Endothelial cell of umbilical vein (primary cell): Measurements from ENCODE around the gene PPP1R16B. TPM values are rescaled to one million over a fixed set of nuclear protein-coding genes. Genes with fewer than 3 reads are reported as not detected.

Experiments
- BruUV-seq: library from RNA; stranded (reverse); fragments of 400-500 nt; replicated peaks from 2 replicates; lab custom pipeline; 2021; lab: Mats Ljungman, UMichigan
- CTCF ChIA-PET: fragments of 300-600, 350-600 bp; sonication (Branson Sonifier 250); formaldehyde crosslinking; loops from one replicate; lab custom pipeline; 2021; ENCODE audit warnings: antibody characterized with exemption, inconsistent platforms; lab: Charles Lee
- POLR2A ChIA-PET: fragments of 300-600, 350-600 bp; sonication (Branson Sonifier 250); formaldehyde crosslinking; loops from one replicate; lab custom pipeline; 2021; ENCODE audit warnings: antibody characterized with exemption, inconsistent platforms; lab: Charles Lee
- DNase-seq: peaks from one replicate; pipeline ENCODE4 v3.0.0-alpha.2; 2011; ENCODE audit warnings: low read depth, low spot score
- FAIRE-seq: peaks from 2 replicates; lab custom pipeline; 2011; peaks lifted over from hg19 to GRCh38; lab: Jason Lieb, UNC
- H2AFZ ChIP-seq: 2 replicates; pipeline ENCODE4 v1.6.0; 2012; ENCODE audit warnings: low read depth, low read length, control low read depth, inconsistent platforms
- H3K27ac ChIP-seq: 2 replicates; pipeline ENCODE4 v1.5.1; 2011; ENCODE audit warnings: low read depth, mild to moderate bottlenecking, control low read depth, low read length, moderate library complexity; ENCODE audit not compliant: insufficient read depth
- H3K27me3 ChIP-seq, 2 experiments: 2 replicates each; pipeline versions ENCODE4 v1.6.0 to v1.6.1; 2011; ENCODE audit warnings: low read length in 2 of 2, mixed read lengths in 1 of 2; ENCODE audit not compliant: control insufficient read depth in 2 of 2, insufficient read depth in 2 of 2
- H3K36me3 ChIP-seq, 2 experiments: 2 replicates in 1 of 2; 3 replicates in 1 of 2; pipeline ENCODE4 v1.5.1; 2011; ENCODE audit warnings: low read length in 2 of 2, mild to moderate bottlenecking in 1 of 2, moderate library complexity in 1 of 2; ENCODE audit not compliant: control insufficient read depth in 2 of 2, insufficient read depth in 2 of 2; ENCODE audit errors: extremely low read depth in 1 of 2
- H3K4me1 ChIP-seq: 3 replicates; pipeline ENCODE4 v1.5.1; 2011; ENCODE audit warnings: mild to moderate bottlenecking, low read length; ENCODE audit not compliant: control insufficient read depth, insufficient read depth; ENCODE audit errors: extremely low read depth
- H3K4me2 ChIP-seq: 2 replicates; pipeline ENCODE4 v1.6.1; 2011; ENCODE audit warnings: low read length, control low read depth, mixed read lengths; ENCODE audit not compliant: insufficient read depth
- H3K4me3 ChIP-seq, 3 experiments: fragments of 200-600 bp in 1 of 3; sonication (generic), shearing (Covaris generic) in 1 of 3; replicated peaks in 1 of 3; 2 replicates each; pipeline ENCODE4 v1.5.1; 2011 to 2016; ENCODE audit warnings: control low read depth in 3 of 3, low read length in 3 of 3, mild to moderate bottlenecking in 2 of 3, inconsistent platforms in 1 of 3, low read depth in 1 of 3, moderate library complexity in 1 of 3; ENCODE audit not compliant: insufficient read depth in 1 of 3
- H3K79me2 ChIP-seq: 2 replicates; pipeline ENCODE4 v1.6.0; 2012; ENCODE audit warnings: low read length, inconsistent platforms; ENCODE audit not compliant: control insufficient read depth, insufficient read depth
- H3K9ac ChIP-seq: replicated peaks from 2 replicates; pipeline ENCODE3; 2011; ENCODE audit warnings: low read length, control low read depth; ENCODE audit not compliant: insufficient read depth; ENCODE audit errors: extremely low read depth
- H3K9me1 ChIP-seq: replicated peaks from 3 replicates; pipeline ENCODE4 v1.6.0; 2011; ENCODE audit warnings: mild to moderate bottlenecking, low read length; ENCODE audit not compliant: control insufficient read depth, insufficient read depth; ENCODE audit errors: extremely low read depth
- H3K9me3 ChIP-seq: replicated peaks from 2 replicates; pipeline ENCODE4 v1.5.1; 2012; ENCODE audit warnings: low read length, inconsistent platforms; ENCODE audit not compliant: control insufficient read depth, insufficient read depth
- H4K20me1 ChIP-seq: replicated peaks from 2 replicates; pipeline ENCODE3; 2011; ENCODE audit warnings: mild to moderate bottlenecking, low read length; ENCODE audit not compliant: control insufficient read depth, insufficient read depth; ENCODE audit errors: extremely low read depth
- CTCF ChIP-seq, 2 donors: IDR thresholded peaks; 1 replicate in 1 of 2; 2 replicates in 1 of 2; pipeline ENCODE4 v1.5.1; 2011; ENCODE audit warnings: low read length in 2 of 2, mild to moderate bottlenecking in 2 of 2, moderate library complexity in 2 of 2, control low read depth in 1 of 2, inconsistent platforms in 1 of 2, low read depth in 1 of 2; ENCODE audit not compliant: insufficient read depth in 1 of 2; ENCODE audit errors: extremely low read depth in 1 of 2
- EZH2 ChIP-seq: IDR thresholded peaks from 2 replicates; pipeline ENCODE4 v1.6.1; 2012; ENCODE audit warnings: borderline replicate concordance, low read depth, mild to moderate bottlenecking, moderate library complexity, low read length, inconsistent platforms; ENCODE audit not compliant: severe bottlenecking
- FOS ChIP-seq: IDR thresholded peaks from 2 replicates; pipeline ENCODE4 v1.6.1; 2011; ENCODE audit warnings: mild to moderate bottlenecking, low read length, moderate library complexity, borderline replicate concordance; ENCODE audit not compliant: insufficient read depth
- GATA2 ChIP-seq: IDR thresholded peaks from 2 replicates; pipeline ENCODE4 v1.7.0; 2011; ENCODE audit warnings: low read depth, mild to moderate bottlenecking, moderate library complexity, mixed read lengths, low read length; ENCODE audit not compliant: insufficient read length, insufficient read depth
- JUN ChIP-seq: IDR thresholded peaks from 2 replicates; pipeline ENCODE4 v1.6.1; 2011; ENCODE audit warnings: borderline replicate concordance, low read depth; ENCODE audit not compliant: insufficient read length, insufficient read depth
- MYC ChIP-seq: IDR thresholded peaks from one replicate; pipeline ENCODE4 v1.6.1; 2011; ENCODE audit warnings: mild to moderate bottlenecking, low read depth, low read length
- POLR2A ChIP-seq: IDR thresholded peaks from 2 replicates; pipeline ENCODE4 v1.6.1; 2012; ENCODE audit warnings: low read depth, mild to moderate bottlenecking, control low read depth, low read length
- POLR2AphosphoS5 ChIP-seq: IDR thresholded peaks from 2 replicates; pipeline ENCODE4 v1.6.1; 2012; ENCODE audit warnings: low read depth, mild to moderate bottlenecking, control low read depth, low read length, moderate library complexity; ENCODE audit not compliant: insufficient read depth
- dilution Hi-C: fragments of 300-500 bp; cut with MboI; formaldehyde crosslinking; loops from one replicate; pipeline ENCODE4 v1.15.0; 2019; ENCODE audit warnings: low sequenced_read_pairs; ENCODE audit not compliant: extremely low pct_ligation_motif_present
- intact Hi-C: fragments of 100-400 bp; cut with micrococcal nuclease; formaldehyde crosslinking; loops from one replicate; pipeline ENCODE4 v1.10.0; 2022
- polyA plus RNA-seq, 4 experiments: library from polyadenylated mRNA; depleted of rRNA in 3 of 4; stranded (reverse) in 3 of 4; unstranded in 1 of 4; fragments of >200 nt; gene quantifications; 2 replicates each; pipeline versions ENCODE4 v1.2.1 to v1.2.3, GENCODE V29; 2011 to 2012; ENCODE audit warnings: missing spikeins in 1 of 4
- total RNA-seq: library from RNA; stranded (reverse); gene quantifications from 2 replicates; pipeline ENCODE4 v1.2.3, GENCODE V29; 2021
- TF ChIP-seq, protein P1 (sequence below): IDR thresholded peaks from 2 replicates; pipeline ENCODE4 v1.6.1; 2011; ENCODE audit not compliant: insufficient read depth, insufficient read length

Gene PPP1R16B
- total and polyA plus RNA-seq, 2 donors (not counting 3 experiments of a cell fraction or from before 2014, with no cell fraction given) = 34.7 to 68.1 TPM

DNA sequence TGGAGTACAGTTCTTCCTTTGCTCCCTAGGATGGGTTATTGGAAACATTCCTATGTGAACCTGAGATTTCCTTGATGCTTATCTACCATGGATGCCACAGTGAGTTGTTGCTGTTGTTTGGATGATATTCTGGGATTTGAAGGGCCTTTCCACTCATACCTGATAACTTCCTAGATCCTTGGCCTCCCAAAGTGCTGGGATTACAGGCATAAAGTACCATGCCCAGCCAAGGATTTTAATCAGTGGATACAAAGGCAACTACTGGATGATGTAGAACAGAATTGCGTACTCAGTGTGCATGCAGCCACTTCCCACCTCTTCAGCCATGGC, 20.0 kb downstream of the PPP1R16B start:
- TF ChIP-seq EZH2 (no peak), JUN (no peak), GATA2 (no peak), POLR2AphosphoS5 (no peak), FOS (no peak), POLR2A (no peak), CTCF (IDR thresholded peaks at IDR 0.05; ENCODE audit: extremely low read depth in 1 of 2, insufficient read depth in 1 of 2, low read depth in 1 of 2, low read length in 2 of 2) (no peak), MYC (no peak)
- TF ChIP-seq, protein P1, sequence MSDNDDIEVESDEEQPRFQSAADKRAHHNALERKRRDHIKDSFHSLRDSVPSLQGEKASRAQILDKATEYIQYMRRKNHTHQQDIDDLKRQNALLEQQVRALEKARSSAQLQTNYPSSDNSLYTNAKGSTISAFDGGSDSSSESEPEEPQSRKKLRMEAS = no peak
- Histone ChIP-seq H3K79me2 (no peaks in the 10 kb centered on the region), H3K27me3 (no peaks in the 10 kb centered on the region), H2AFZ (no peak overlapping the region), H4K20me1 (no peaks in the 10 kb centered on the region), H3K27ac (peak overlapping the region; percentile 99), H3K9me1 (no peaks in the 10 kb centered on the region), H3K4me3 (no peak overlapping the region), H3K4me1 (peaks cover 56% of the 10 kb centered on the region), H3K9me3 (no peaks in the 10 kb centered on the region), H3K4me2 (no peak overlapping the region), H3K36me3 (peaks cover 0 to 3% of the 10 kb centered on the region in 2 experiments), H3K9ac (no peak overlapping the region)
- intact Hi-C loops (no loop called here), dilution Hi-C loops (no loop called here)
- BruUV-seq = TSS peak; percentile 42
- CTCF ChIA-PET = interaction anchor here (0.7 to 3.3 kb wide), 5 partner anchors 13 to 49 kb away, joined by 3 to 16 read pairs (median 11); partner anchors contain the start of gene PPP1R16B
- FAIRE-seq (no peak), DNase-seq (peak; percentile 14)
- POLR2A ChIA-PET = interaction anchor here (0.7 to 0.8 kb wide), 2 partner anchors 18 to 21 kb away, joined by 4 to 5 read pairs; partner anchors contain the start of gene PPP1R16B
